IPS-NIHi7 (cell line): ENCODE data around the gene GALNTL6.

Experiments
- DNase-seq: peaks from one replicate; pipeline ENCODE4 v3.0.0; 2012; ENCODE audit warnings: mixed read lengths; ENCODE audit errors: extremely low spot score

Gene GALNTL6

DNA sequence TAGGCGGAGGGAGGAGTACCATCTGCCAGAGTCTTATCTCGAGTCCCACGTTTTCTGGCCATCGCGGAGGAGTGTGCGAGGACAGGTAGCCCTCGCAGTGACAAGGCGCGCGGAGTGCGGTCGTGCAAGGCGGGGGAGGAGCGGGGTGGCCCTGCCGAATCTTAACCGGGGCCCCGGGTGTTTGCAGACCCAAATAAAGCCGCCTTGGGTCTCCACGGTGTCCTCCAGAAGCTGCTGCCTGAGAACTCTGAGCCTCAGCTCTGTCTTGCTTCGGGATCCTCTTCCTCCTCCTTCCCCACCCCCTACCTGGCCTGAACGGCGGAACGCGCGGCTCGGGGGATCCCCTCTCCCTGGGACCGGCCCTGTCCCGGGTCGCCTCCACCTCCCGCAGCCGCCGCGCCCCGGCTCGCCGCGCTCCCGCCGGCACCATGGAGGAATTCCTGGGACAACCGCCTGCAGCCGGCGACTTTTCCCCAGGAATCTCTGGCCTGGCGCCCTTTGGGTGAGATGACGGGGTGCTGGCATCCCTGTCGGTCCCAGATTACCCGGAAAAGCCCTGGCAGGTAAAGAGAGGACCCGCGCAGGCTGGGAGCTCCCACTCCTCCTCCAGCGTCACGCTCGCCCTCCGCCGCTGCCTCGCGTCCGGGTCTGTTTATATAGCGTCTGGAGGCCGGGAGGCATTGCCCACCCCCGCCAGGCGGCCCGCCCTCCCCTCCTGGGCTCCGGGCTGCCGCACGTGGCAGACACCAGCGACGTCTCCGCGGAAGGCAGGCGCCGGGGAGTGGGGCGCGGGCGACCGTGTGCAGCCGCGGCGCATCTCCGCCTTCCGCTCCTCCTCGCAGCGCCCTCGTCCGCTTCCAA is at the start of gene GALNTL6:
Gene GALNTL6 (plus strand): TSS at position 740 of the 861 bp plus-strand sequence.
- DNase-seq: peak; percentile 24

DNA sequence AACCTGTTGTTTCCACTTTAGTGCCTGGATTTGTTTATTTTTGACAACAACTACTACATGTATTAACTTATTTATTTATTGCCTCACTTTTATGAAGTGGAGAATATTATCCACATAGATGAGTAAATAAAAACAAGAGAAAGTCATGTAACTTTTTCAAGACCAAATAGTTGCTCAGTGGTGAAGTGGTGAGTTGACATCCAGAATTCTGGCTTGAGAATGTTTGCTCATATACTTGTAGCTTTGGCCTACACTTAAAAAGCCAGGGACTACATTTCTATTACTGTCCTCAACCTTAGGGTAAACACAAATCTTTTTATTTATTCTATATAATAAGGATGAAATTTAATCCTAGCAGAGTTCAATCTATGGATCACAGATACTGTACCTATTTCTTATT is 47.7 kb upstream of the GALNTL6 start:
- DNase-seq: no peak

DNA sequence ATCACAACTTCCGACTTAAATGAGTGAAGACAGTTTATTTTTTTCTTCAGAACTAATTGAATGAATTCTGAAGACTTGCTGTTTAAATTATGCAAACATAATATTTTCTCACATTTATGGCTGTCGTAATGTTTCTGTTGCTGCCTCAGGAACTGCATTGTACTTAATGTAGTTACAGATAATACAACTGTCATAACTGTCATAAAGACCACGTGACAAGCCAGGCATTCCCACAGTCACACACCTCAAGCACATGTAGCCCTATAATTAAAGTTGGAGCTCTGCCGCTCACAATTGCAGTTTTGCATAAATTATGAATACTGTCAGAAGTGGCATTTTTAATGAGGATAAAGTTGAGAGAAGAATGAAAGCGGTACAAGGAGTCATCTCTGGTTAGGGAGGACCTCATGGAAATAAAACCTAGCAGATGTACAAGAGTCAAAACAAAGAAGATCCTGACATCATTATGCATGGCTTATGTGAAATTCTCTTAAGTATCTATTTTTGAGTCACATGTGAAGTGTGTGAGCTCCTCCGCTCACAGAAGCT is 38.5 kb upstream of the GALNTL6 start:
- DNase-seq: no peak

DNA sequence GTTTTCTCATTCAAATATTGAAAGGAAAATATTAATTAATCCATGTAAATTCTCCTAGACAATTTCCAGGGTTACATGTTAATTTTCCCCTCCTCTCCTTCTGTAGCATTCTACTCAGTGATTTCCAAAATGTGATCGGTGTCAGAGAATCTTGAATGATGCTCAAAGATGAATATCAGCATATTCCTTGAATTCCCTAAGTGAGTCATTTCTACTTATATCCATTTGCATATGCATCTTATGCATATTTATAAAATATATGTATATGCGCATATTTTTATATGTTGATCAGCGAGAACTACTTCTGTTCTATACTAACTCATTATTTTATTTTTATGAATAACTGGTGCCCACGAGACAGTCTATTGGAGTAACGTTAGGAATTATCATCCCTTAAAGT is 33.9 kb upstream of the GALNTL6 start:
- DNase-seq: no peak

DNA sequence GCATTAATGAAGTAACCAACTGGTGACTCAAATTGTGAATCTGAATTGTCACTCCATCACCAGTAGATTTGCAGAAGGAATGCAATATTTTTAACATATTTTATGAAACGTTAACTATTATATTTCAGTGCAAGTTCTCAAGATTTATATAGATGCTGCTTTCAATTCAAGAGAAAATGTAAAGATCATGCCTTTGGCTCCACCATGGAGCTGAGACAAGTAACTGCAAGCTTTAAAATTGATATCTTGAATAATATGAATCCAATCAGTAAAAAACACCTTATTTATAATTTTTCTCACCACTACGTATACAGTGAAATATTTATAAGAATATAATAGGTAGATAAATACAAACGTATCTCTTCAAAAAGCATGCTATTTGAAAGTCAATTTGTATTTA is 27.8 kb upstream of the GALNTL6 start:
- no peak for DNase-seq

DNA sequence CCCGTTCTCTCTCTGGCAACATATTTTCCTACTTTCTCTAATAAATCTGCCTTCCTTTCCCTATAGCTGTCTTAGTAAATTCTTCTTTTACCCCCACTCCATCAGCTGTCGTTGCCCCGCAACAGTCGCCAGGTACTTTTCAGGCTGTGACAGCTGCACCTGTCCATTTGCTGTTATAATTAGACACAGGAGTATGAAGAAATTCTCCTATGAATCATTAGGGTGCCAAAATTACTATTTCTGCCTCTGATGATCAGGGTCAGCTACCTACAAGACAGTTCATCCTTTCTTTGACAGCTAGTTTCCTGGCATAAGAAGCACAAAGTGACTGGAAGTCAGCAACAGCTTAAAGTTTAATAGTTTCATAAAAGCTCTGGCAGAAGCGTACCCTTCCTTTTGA is 19.5 kb upstream of the GALNTL6 start:
- DNase-seq: no peak

DNA sequence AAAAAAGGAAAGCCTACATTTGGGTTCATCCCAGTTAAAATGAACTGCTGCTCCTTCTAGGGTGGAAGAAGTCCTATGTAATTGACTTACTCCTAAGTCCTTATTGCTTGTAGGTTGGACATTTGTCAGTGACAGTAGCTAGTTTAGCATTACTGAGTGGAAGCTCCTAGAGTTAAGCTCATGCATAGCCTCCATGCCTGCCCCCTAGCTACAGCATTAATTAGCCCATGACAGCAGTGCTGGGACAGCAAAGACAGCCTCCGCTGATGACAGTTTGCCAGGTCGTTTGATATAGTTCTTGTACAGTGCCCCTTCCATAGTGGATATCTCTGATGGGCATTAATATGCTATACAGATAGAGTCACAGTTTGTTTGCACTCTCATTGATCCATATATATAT is 18.7 kb upstream of the GALNTL6 start:
- DNase-seq: peak; percentile 26

DNA sequence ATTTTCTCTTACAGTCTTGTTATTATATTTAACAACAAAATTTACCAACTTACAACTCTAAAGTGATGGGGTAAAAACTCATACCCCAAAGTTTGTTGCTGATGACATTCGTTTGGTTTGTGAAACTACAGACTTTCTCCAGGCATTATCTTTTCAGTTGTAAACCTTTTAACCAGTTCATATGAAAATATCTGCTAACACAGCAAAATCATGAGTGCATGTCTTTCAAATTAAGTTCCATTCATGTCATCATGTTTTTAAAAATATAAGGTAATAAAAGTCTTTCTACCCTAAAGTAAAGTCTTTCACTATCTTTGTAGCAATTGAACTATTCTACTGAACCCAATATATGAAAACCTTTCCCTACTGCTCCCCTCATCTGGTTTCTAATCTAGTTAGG is 3.4 kb upstream of the GALNTL6 start:
- no peak for DNase-seq

DNA sequence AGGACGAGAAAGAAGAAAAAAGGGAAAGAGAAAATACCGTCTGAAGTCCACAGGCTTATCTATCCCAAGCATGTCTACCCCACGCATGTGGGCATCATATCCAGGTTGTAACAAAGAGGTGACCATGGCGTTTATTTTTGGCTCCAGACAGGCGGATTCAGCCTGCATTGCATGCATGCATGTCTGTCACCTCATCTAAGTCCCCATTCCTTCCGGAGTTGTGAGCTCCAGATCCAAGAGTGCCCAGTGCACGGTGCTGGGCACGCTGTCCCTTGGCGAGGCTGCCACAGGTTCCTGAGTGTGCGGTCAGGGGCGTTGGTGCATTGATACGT is 905 bp upstream of the GALNTL6 start:
- DNase-seq: no peak

DNA sequence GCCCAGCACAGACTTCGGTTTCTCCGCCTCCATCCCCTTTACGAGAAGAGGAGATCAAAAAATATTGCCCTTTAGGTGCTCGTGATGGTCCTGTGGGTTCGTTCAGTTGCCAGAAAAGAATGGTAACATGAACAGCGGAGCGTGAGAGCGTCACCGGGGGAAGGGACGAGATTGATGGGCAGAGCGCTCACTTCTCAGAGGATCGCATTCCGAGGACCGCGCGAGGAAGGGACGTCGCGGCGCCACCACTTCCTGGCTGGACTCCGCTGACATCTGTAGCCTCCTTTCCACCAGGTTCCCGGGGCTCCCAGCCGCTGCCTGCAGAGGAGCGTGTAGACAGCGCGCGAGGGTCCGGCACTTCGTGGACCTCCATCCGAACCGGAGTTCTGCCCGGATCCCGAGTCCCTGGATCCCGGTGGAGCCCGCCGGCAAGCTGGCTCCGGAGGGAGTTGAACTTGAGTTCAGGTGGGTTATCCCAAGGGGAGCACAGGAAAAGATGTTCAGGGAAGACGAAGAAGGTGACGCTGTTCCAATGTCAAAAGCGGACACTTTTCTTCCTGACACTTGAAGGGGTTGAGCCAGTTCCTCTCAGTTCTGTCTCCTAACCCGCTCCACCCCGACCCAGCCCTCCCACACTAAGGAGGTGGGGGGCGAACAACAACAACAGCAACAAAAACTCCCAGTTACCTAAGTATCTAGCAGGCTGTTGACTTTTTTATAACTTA is 484 bp downstream of the GALNTL6 start:
- DNase-seq: peak; percentile 14

DNA sequence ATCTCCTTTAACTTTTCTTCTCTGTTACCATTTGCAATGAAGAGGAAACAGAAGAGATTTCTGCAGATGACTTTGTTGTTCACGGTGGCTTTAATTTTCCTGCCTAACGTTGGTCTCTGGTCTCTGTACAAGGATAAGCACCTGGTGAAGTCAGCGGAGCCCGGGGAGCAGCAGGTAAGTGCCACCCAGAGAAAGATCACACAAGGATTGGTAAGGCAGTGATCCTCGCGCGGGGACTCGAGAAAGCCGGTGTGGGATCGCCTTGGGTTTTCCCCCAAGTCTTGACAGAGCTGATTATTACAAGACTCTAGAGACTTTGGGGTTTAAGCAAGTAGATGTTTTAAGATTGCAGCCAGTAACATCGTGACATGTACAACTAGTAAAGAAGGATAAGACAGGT is 1.3 kb downstream of the GALNTL6 start:
- DNase-seq: no peak

DNA sequence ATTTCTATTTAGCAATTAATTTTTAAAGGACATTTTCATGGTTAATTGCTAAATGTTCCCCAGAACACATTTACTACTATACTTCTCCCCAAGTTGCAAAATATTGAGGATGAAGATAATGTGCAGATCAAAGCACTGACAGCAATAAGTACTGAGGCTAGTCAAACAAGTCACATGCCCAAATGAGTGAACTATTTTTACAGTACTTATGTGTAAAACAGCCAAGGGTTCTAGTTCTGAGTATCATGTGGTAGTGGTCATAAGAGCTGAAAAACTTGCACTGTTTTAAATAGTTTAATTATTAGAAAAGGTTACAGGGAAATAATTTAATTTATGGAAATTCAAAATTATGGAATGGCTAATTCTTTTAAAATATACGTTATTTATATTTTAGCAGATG is 3.8 kb downstream of the GALNTL6 start:
- DNase-seq: no peak

DNA sequence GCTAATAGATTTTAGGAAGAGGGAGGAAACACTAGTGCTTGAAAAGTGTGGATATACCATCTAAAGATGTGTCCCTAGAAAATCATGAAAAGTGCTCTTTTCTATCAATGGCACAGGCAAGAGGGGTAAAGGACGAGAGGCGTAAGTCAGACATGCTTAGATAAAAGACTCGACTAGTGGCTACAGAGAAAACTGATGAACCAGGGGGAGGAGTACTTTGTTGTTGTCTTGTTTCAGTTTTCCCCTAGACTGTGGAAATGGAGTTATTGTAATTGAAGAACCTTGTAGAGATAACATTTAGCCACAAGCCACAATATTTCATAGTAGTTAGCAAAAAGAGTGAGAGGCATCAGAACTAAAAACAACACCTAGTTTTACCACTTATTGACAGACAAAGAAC is 21.4 kb downstream of the GALNTL6 start:
- DNase-seq: no peak

DNA sequence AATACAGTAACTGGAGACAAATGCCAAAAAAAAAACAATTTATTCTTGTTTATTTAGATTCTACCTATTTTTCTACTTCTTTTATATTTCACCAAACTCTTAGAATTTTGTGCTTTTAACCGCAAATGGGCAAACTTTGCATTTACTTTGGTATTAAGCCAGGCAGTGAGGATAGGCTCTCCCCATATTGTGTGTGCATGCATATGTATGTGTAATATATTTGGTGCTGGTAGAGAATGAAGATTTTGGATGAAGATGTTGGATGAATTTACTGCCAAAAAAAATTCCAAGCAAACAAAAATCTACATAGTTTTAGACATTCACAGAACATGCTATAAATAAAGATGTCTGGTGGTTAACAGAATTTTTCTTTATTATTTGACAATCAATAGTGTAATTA is 30.3 kb downstream of the GALNTL6 start:
- DNase-seq: no peak

DNA sequence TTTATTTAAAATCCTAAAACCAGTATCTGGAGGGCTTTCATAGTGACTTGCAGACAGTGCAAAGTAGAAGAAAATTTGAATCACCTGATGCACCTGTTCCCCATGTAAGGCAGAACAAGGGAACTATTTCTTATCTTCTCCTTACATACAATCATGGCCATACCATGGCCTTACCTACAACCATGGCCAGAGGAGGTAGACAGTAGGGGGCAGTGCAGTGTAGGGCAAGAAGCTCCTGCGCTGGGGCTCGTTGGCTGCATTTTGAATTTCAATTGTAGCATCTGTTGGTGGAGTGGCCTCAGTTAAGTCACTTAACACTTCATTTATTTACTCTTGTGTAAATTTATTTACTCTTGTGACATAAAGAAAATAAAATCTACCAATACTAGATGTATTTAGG is 33.0 kb downstream of the GALNTL6 start:
- peak; percentile 70 for DNase-seq

DNA sequence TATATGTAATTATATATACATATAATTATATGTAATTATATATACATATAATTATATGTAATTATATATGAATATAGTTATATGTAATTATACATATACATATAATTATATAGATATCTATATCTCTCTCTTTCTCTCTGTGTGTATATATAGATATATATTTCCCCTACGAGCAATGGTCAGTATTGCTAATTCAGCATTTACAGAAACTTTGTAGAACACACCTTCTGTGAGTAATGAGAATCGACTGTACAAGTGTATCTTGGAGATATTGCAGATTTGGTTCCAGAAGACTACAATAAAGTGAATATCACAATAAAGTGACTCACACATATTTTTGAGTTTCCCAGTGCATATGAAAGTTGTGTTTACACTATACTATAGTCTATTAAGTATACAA is 33.7 kb downstream of the GALNTL6 start:
- no peak for DNase-seq

DNA sequence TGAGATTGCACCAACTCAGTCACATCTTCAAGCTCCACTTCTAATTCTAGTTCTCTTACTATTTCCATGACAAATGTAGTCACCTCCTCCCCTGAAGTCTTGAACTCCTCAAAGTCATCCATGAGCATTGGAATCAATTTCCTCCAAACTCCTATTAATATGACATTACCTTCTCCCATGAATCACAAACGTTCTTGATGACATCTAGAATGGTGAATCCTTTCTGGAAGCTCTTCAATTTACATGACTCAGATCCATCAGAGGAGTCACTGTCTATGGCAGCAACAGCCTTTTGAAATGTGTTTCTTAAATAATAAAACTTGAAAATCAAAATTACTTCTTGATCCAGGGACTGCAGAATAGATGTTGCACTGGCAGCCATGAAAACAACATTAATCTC is 34.5 kb downstream of the GALNTL6 start:
- DNase-seq: no peak

DNA sequence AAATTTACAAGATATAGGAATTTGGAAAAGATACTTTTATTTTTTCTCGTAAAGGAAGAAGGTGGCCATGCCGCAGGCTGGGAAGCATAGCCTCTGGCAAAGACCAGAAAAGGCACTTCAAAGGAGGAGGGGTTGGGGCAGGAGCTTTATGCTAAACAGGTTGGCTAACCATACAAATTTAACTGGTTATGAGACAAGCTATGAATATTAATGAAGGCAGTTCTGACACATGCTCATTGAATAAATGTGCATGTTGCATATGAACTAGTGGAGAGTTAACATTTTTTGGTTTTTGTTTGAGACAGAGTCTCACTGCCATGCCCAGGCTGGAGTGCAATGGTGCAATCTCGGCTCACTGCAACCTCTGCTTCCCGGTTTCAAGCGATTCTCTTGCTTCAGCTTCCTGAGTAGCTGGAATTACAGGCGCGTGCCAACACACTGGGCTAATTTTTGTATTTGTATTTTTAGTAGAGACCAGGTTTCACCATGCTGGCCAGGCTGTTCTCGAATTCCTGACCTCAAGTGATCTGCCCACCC is 36.5 kb downstream of the GALNTL6 start:
- DNase-seq: no peak

DNA sequence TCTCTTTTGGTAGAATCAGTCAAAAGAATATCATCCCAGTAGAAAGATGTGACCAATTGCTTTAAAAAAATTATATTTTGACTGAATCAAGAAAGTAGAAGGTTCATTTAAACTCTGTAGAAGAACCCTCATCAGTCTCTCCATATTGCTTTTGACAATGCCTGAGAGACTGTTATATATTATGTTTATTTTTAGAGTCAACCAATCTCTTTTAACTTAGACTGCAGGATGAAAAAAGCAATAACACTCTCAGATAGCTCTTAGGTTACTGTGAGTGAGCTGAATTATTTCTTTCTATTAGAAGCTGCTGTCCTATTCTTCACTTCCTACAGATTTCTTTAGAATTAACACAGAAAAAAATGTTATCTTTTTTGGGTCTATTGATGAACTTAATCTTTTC is 38.1 kb downstream of the GALNTL6 start:
- DNase-seq: no peak

DNA sequence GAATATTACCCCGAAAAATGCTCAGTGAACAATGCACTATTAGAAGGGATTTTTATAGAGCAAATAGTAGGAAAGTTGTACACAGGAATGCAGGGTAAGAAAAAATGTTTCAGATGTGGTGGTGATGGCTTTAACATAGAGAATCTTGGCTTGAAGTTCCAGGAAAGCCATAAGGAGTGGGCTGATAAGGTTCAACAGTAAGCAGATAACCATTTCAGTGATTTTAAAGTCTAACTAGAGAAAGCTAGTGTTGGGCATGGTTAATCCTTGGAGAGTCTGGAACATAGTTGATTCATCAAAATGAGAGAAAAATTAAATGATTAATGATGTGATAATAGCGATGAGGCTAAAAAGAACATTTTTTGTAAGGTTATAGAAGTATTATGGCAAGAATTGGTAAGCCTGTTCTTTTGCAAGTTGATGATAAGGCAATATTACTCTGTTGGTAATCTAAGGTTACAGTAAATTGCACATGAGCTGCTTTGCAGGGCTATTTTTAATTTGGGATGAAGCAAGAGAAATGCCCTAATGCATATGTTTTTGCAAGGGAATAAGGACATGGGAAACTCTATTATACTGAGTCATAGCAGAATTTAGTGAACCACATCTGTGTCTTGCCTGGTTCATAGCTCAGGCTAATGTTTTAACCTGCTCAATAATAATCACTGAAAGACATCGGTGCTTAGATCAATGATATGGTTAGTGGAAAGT is 44.3 kb downstream of the GALNTL6 start:
- no peak for DNase-seq

DNA sequence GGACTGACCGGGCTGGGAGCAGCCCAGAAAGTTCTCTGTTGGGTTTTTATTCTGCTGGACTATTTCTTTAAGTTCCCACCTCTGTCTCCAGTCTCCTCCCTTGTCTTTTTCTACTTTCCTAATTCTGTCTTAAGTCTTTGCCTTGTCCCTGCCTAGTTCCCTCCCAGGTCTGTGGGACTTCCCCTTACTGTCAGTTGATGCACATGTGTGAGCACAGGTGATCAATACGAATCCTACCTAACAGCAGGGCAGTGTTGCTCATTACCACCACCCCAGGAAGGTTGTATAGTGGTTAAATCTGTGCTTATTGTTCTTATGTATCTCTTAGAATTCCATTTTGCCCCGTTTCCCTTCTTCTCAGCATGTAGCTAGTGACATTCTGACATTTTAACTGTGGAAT is 62.1 kb downstream of the GALNTL6 start:
- no peak for DNase-seq

DNA sequence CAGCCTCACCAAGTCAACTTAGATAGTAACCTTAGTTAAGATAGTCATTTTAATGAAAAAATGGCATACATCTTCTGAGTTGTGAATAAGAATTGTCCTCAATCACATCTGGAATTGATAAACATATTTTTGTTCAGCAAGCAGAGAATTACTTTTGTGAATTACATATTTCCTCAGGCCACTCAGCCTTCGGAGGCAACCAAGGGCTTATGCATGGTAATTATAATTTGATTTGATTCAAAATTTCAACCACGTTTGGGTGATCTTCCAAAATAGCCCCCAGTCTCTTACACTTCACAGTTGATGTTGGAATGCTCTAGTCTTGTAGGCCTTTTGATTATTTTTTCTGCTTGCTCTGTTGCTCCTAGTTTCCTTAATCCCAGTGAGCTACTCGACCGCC is 63.4 kb downstream of the GALNTL6 start:
- DNase-seq: no peak
